ENCODE measurements around the gene SLC4A1AP. TPM values are rescaled to one million over a fixed set of nuclear protein-coding genes. Genes with fewer than 3 reads are reported as not detected.
A peak's percentile ranks its signal among the peaks of the same experiment; 100 is the strongest.

The SLC4A1AP gene
- total and polyA plus RNA-seq, 2 of the 13 experiments (the other 11 are each of a cell fraction or from before 2014, with no cell fraction given), result 15.3 to 44.6 TPM

- TF ChIP-seq ETS1 (CRISPR knock-in tag; IDR thresholded peaks at IDR 0.05) (no peak), HDAC2 (CRISPR knock-in tag; IDR thresholded peaks at IDR 0.05) (peak; percentile 56), HES4 (CRISPR knock-in tag; IDR thresholded peaks at IDR 0.05; ENCODE audit: borderline replicate concordance) (0 out of 2 replicates have a peak, but pooled peaks have one; percentile 16), ZNF704 (CRISPR knock-in tag; IDR thresholded peaks at IDR 0.05; ENCODE audit: borderline replicate concordance) (no peak), ZFP91 (CRISPR knock-in tag; IDR thresholded peaks at IDR 0.05; ENCODE audit: borderline replicate concordance) (peak; percentile 74; the same call in 1 of the 2 replicates), JDP2 (CRISPR knock-in tag; IDR thresholded peaks at IDR 0.05; ENCODE audit: borderline replicate concordance) (no peak), STAT6 (CRISPR knock-in tag; IDR thresholded peaks at IDR 0.05; ENCODE audit: borderline replicate concordance) (peak; percentile 53; the same call in 1 of the 2 replicates), HNRNPL (IDR thresholded peaks at IDR 0.05; ENCODE audit: low read depth, low read length) (0 out of 2 replicates have a peak, but pooled peaks have one; percentile 22), GZF1 (CRISPR knock-in tag; IDR thresholded peaks at IDR 0.05) (no peak), ZBTB7A (CRISPR knock-in tag; IDR thresholded peaks at IDR 0.05) (0 out of 2 replicates have a peak, but pooled peaks have one; percentile 18), NRL (CRISPR knock-in tag; IDR thresholded peaks at IDR 0.05; ENCODE audit: borderline replicate concordance) (peak; percentile 72; the same call in 1 of the 2 replicates), ZFP1 (CRISPR knock-in tag; IDR thresholded peaks at IDR 0.05) (0 out of 2 replicates have a peak, but pooled peaks have one; percentile 50), ZBTB26 (CRISPR knock-in tag; IDR thresholded peaks at IDR 0.05; ENCODE audit: borderline replicate concordance) (0 out of 2 replicates have a peak, but pooled peaks have one; percentile 18), SYNCRIP (IDR thresholded peaks at IDR 0.05; ENCODE audit: insufficient read depth, low read depth, low read length) (no peak), ZNF350 (CRISPR knock-in tag; IDR thresholded peaks at IDR 0.05; ENCODE audit: borderline replicate concordance, low read depth) (peak; percentile 54; the same call in 1 of the 2 replicates), DBP (CRISPR knock-in tag; IDR thresholded peaks at IDR 0.05; ENCODE audit: not compliant biosample characterization) (peak; percentile 43)
Measured at GRCh38 chr2:27723372-27724144, 59.9 kb downstream of the SLC4A1AP start (continued).

All from HepG2 (cell line).